Measurements from ENCODE around the gene HSPG2. TPM values are rescaled to one million over a fixed set of nuclear protein-coding genes. Genes with fewer than 3 reads are reported as not detected.

HSPG2 gene
- total and polyA plus RNA-seq, 2 of the 13 experiments (the other 11 are each of a cell fraction or from before 2014, with no cell fraction given): 9.1 to 13.1 TPM

GRCh38 chr1:21946836-21947587 is 9.9 kb upstream of the HSPG2 start (continued):
- TF ChIP-seq ZNF276 (CRISPR knock-in tag; IDR thresholded peaks at IDR 0.05; ENCODE audit: low read depth): peak; percentile 75; the same call in 1 of the 2 replicates
- TF ChIP-seq KLF9 (CRISPR knock-in tag; IDR thresholded peaks at IDR 0.05; ENCODE audit: low read depth): 0 out of 2 replicates have a peak, but pooled peaks have one; percentile 31
- peak; percentile 94 for TF ChIP-seq SAP130 (CRISPR knock-in tag; IDR thresholded peaks at IDR 0.05; ENCODE audit: low read depth)
- 0 out of 2 replicates have a peak, but pooled peaks have one; percentile 27 for TF ChIP-seq ZNF414 (CRISPR knock-in tag; IDR thresholded peaks at IDR 0.05)
- TF ChIP-seq NFYC (CRISPR knock-in tag; IDR thresholded peaks at IDR 0.05): no peak
- no peak for TF ChIP-seq ZNF619 (CRISPR knock-in tag; IDR thresholded peaks at IDR 0.05)
- TF ChIP-seq IRF2 (CRISPR knock-in tag; IDR thresholded peaks at IDR 0.05): peak; percentile 85
- TF ChIP-seq ETV5 (CRISPR knock-in tag; IDR thresholded peaks at IDR 0.05; ENCODE audit: borderline replicate concordance): peak; percentile 98
- TF ChIP-seq MATR3 (CRISPR knock-in tag; IDR thresholded peaks at IDR 0.05): no peak
- no peak; the same call in 1 of the 2 replicates for TF ChIP-seq GZF1 (CRISPR knock-in tag; IDR thresholded peaks at IDR 0.05)
- peak; percentile 68; the same call in 1 of the 2 replicates for TF ChIP-seq ZNF547 (CRISPR knock-in tag; IDR thresholded peaks at IDR 0.05)
- no peak for TF ChIP-seq GRHL1 (CRISPR knock-in tag; conservative IDR thresholded peaks at IDR 0.05)
- no peak for TF ChIP-seq ZIK1 (CRISPR knock-in tag; IDR thresholded peaks at IDR 0.05; ENCODE audit: borderline replicate concordance, low read depth)
- TF ChIP-seq FLYWCH1 (CRISPR knock-in tag; IDR thresholded peaks at IDR 0.05): no peak
- no peak for TF ChIP-seq KAT2B (IDR thresholded peaks at IDR 0.05; ENCODE audit: borderline replicate concordance, low read depth, low read length)
- peak; percentile 83; the same call in 1 of the 2 replicates for TF ChIP-seq ZNF816 (CRISPR knock-in tag; IDR thresholded peaks at IDR 0.05; ENCODE audit: borderline replicate concordance)
- peak; percentile 53; the same call in 1 of the 2 replicates for TF ChIP-seq NCOA2 (CRISPR knock-in tag; IDR thresholded peaks at IDR 0.05)
- peak; percentile 80 for TF ChIP-seq MXD4 (CRISPR knock-in tag; IDR thresholded peaks at IDR 0.05)
- TF ChIP-seq YY1 (IDR thresholded peaks at IDR 0.05; ENCODE audit: insufficient read depth, insufficient replicate concordance, low read depth, low read length): peak; percentile 23
- TF ChIP-seq LCORL (IDR thresholded peaks at IDR 0.05): no peak
- TF ChIP-seq LCORL (CRISPR knock-in tag; IDR thresholded peaks at IDR 0.05): peak; percentile 80
- TF ChIP-seq MIER2 (CRISPR knock-in tag; IDR thresholded peaks at IDR 0.05): peak; percentile 59; the same call in 1 of the 2 replicates
- TF ChIP-seq BCL6 (CRISPR knock-in tag; IDR thresholded peaks at IDR 0.05): 0 out of 2 replicates have a peak, but pooled peaks have one; percentile 19
- no peak for TF ChIP-seq ZBTB49 (CRISPR knock-in tag; IDR thresholded peaks at IDR 0.05; ENCODE audit: borderline replicate concordance)
- TF ChIP-seq RFXAP (CRISPR knock-in tag; IDR thresholded peaks at IDR 0.05; ENCODE audit: borderline replicate concordance): no peak
